ENCODE data around the gene RGSL1. TPM values are rescaled to one million over a fixed set of nuclear protein-coding genes. Genes with fewer than 3 reads are reported as not detected.

The RGSL1 gene
- total RNA-seq, 1 experiment from 2014 or later = not detected

- Histone ChIP-seq H3K9me3 (ENCODE audit: control insufficient read depth, insufficient read depth, low read depth, low read length) (no peaks in the 10 kb centered on the region), H3K27me3 (ENCODE audit: control insufficient read depth, insufficient read depth, low read length) (no peaks in the 10 kb centered on the region), H3K27ac (ENCODE audit: low read length) (no peak overlapping the region), H3K4me1 (ENCODE audit: control insufficient read depth, insufficient read depth, low read length) (no peaks in the 10 kb centered on the region), H3K36me3 (ENCODE audit: control insufficient read depth, insufficient read depth, low read length) (no peaks in the 10 kb centered on the region), H3K4me3 (ENCODE audit: low read depth in 2 of 2, low read length in 2 of 2) (no peak overlapping the region)
- no peak for DNase-seq (ENCODE audit: low read depth, low spot score)
- ChIA-PET POLR2A (no interaction called here), CTCF (no interaction called here)
- intact Hi-C loops (cut with micrococcal nuclease; ENCODE audit: unreplicated experiment) (no loop called here), in situ Hi-C loops (cut with HindIII; ENCODE audit: low pct_unique_long_range_greater_than_20kb, low sequenced_read_pairs) (no loop called here)
- TF ChIP-seq SIN3A (IDR thresholded peaks at IDR 0.05; ENCODE audit: borderline replicate concordance, insufficient read depth, low read depth, low read length) = no peak
- no peak for TF ChIP-seq REST (IDR thresholded peaks at IDR 0.05; ENCODE audit: insufficient read depth in 1 of 2, low read depth in 2 of 2, low read length in 1 of 2)
- no peak for TF ChIP-seq CTCF (IDR thresholded peaks at IDR 0.05)
- TF ChIP-seq POLR2AphosphoS5 (IDR thresholded peaks at IDR 0.05; ENCODE audit: low read depth, low read length) = no peak
- no peak for TF ChIP-seq TCF7L2 (IDR thresholded peaks at IDR 0.05; ENCODE audit: low read depth, low read length)
- no peak for ATAC-seq
- no TSS peak for BruUV-seq (replicated peaks)
These were observed 10.0 kb downstream of the RGSL1 start for GRCh38 chr1:182459949-182460348.

GRCh38 chr1:182460550-182460951, 10.6 kb downstream of the RGSL1 start:
- intact Hi-C loops (cut with micrococcal nuclease; ENCODE audit: unreplicated experiment) (no loop called here), in situ Hi-C loops (cut with HindIII; ENCODE audit: low pct_unique_long_range_greater_than_20kb, low sequenced_read_pairs) (no loop called here)
- ATAC-seq = no peak
- DNase-seq (ENCODE audit: low read depth, low spot score) = no peak
- Histone ChIP-seq H3K9me3 (ENCODE audit: control insufficient read depth, insufficient read depth, low read depth, low read length) (no peaks in the 10 kb centered on the region), H3K4me3 (ENCODE audit: low read depth in 2 of 2, low read length in 2 of 2) (no peak overlapping the region), H3K27me3 (ENCODE audit: control insufficient read depth, insufficient read depth, low read length) (no peaks in the 10 kb centered on the region), H3K27ac (ENCODE audit: low read length) (no peak overlapping the region), H3K36me3 (ENCODE audit: control insufficient read depth, insufficient read depth, low read length) (no peaks in the 10 kb centered on the region), H3K4me1 (ENCODE audit: control insufficient read depth, insufficient read depth, low read length) (no peaks in the 10 kb centered on the region)
- no TSS peak for BruUV-seq (replicated peaks)
- TF ChIP-seq SIN3A (IDR thresholded peaks at IDR 0.05; ENCODE audit: borderline replicate concordance, insufficient read depth, low read depth, low read length) = no peak
- no peak for TF ChIP-seq REST (IDR thresholded peaks at IDR 0.05; ENCODE audit: insufficient read depth in 1 of 2, low read depth in 2 of 2, low read length in 1 of 2)
- no peak for TF ChIP-seq CTCF (IDR thresholded peaks at IDR 0.05)
- TF ChIP-seq TCF7L2 (IDR thresholded peaks at IDR 0.05; ENCODE audit: low read depth, low read length) = no peak
- no peak for TF ChIP-seq POLR2AphosphoS5 (IDR thresholded peaks at IDR 0.05; ENCODE audit: low read depth, low read length)
- POLR2A ChIA-PET = no interaction called here
- CTCF ChIA-PET = no interaction called here

All from Panc1 (cell line).